OCI-LY1 (cell line): Measurements from ENCODE around the gene SRPRB.

Source experiments
- H2AFZ ChIP-seq: fragments of 200-600 bp; sonication (generic), shearing (Covaris generic); 2 replicates; pipeline ENCODE4 v1.6.0; 2014; ENCODE audit warnings: antibody characterized with exemption, mild to moderate bottlenecking, low read length
- H3F3A ChIP-seq: fragments of 200-600 bp; sonication (generic), shearing (Covaris generic); 2 replicates; pipeline ENCODE4 v1.6.0; 2014; ENCODE audit warnings: mild to moderate bottlenecking, antibody characterized with exemption, low read length, moderate library complexity; ENCODE audit not compliant: insufficient read depth
- H3K27ac ChIP-seq: fragments of 200-600 bp; sonication (generic); 2 replicates; pipeline ENCODE4 v1.5.1; 2014; ENCODE audit warnings: low read length, mixed run types, mild to moderate bottlenecking, low read depth; ENCODE audit not compliant: poor library complexity, severe bottlenecking
- H3K27me3 ChIP-seq: fragments of 200-600 bp; sonication (generic); 2 replicates; pipeline ENCODE4 v1.6.0; 2014; ENCODE audit warnings: antibody characterized with exemption, mild to moderate bottlenecking, low read length, moderate library complexity; ENCODE audit not compliant: insufficient read depth
- H3K36me3 ChIP-seq: fragments of 200-600 bp; sonication (generic); 2 replicates; pipeline ENCODE4 v1.6.1; 2014; ENCODE audit warnings: mild to moderate bottlenecking, antibody characterized with exemption, low read length, moderate library complexity, mixed read lengths; ENCODE audit not compliant: insufficient read depth
- H3K4me1 ChIP-seq: fragments of 200-600 bp; sonication (generic); 2 replicates; pipeline ENCODE4 v1.5.1; 2014; ENCODE audit warnings: mild to moderate bottlenecking, low read length, moderate library complexity; ENCODE audit not compliant: insufficient read depth, severe bottlenecking
- H3K4me2 ChIP-seq: fragments of 200-600 bp; sonication (generic), shearing (Covaris generic); 2 replicates; pipeline ENCODE4 v1.6.1; 2014; ENCODE audit warnings: low read length
- H3K4me3 ChIP-seq: fragments of 200-600 bp; sonication (generic); 2 replicates; pipeline ENCODE4 v1.5.1; 2014; ENCODE audit warnings: low read length, low read depth, mild to moderate bottlenecking, mixed read lengths; ENCODE audit not compliant: poor library complexity, severe bottlenecking
- H3K79me2 ChIP-seq: fragments of 200-600 bp; shearing (Covaris generic); 2 replicates; pipeline ENCODE4 v1.6.1; 2016; ENCODE audit warnings: mixed run types, low read length, mixed read lengths; ENCODE audit not compliant: insufficient read depth
- H3K9ac ChIP-seq: fragments of 200-600 bp; sonication (generic), shearing (Covaris generic); 2 replicates; pipeline ENCODE4 v1.6.1; 2014; ENCODE audit warnings: mild to moderate bottlenecking, low read length, mixed read lengths
- H3K9me2 ChIP-seq: fragments of 200-600 bp; sonication (generic), shearing (Covaris generic); 2 replicates; pipeline ENCODE4 v1.6.1; 2014; ENCODE audit warnings: low read depth, mild to moderate bottlenecking, low read length, mixed read lengths
- H3K9me3 ChIP-seq: fragments of 200-600 bp; shearing (Covaris generic); 2 replicates; pipeline ENCODE4 v1.6.1; 2014; ENCODE audit warnings: low read length, mixed read lengths
- H4K20me1 ChIP-seq: fragments of 200-600 bp; sonication (generic), shearing (Covaris generic); 2 replicates; pipeline ENCODE4 v1.6.0; 2016; ENCODE audit warnings: mild to moderate bottlenecking, low read length; ENCODE audit not compliant: insufficient read depth
- EZH2 ChIP-seq: fragments of 200-600 bp; sonication (generic), shearing (Covaris generic); IDR thresholded peaks from 2 replicates; pipeline ENCODE4 v1.8.0; 2017; ENCODE audit warnings: borderline replicate concordance, mixed run types, mild to moderate bottlenecking, antibody characterized with exemption, low read length, moderate library complexity, mixed read lengths
- TF ChIP-seq, protein P1 (sequence below): fragments of 200-600 bp; sonication (generic), shearing (Covaris generic); IDR thresholded peaks from 2 replicates; pipeline ENCODE4 v1.5.1; 2017; ENCODE audit warnings: mild to moderate bottlenecking, antibody characterized with exemption, low read length, moderate library complexity, mixed read lengths

Gene SRPRB

DNA sequence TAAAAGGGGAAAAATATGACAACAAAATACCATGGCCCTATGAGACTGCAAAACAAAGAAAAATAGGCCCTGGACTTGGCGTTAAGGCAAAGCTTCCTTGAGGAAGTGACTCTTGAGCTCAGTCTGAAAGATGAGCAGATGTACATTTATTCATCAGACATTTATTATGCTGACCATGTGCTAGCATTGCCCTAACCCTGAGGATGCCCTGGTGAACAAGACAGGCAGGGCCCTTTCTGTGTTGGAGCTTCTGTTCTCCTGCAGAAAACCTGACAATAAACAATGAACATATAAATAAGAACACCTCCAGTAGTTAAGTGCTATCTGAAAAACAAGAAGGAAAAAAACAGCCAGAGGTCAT lies 47.1 kb upstream of the SRPRB start:
- H3K9me2 ChIP-seq, result no peaks in the 10 kb centered on the region
- H3F3A ChIP-seq, result no peaks in the 10 kb centered on the region
- no peak overlapping the region for H3K27ac ChIP-seq
- H3K36me3 ChIP-seq, result no peaks in the 10 kb centered on the region
- no peaks in the 10 kb centered on the region for H3K79me2 ChIP-seq
- H3K9ac ChIP-seq, result no peak overlapping the region
- no peaks in the 10 kb centered on the region for H3K4me1 ChIP-seq
- no peak overlapping the region for H3K4me2 ChIP-seq
- no peak overlapping the region for H3K4me3 ChIP-seq
- TF ChIP-seq, protein P1, sequence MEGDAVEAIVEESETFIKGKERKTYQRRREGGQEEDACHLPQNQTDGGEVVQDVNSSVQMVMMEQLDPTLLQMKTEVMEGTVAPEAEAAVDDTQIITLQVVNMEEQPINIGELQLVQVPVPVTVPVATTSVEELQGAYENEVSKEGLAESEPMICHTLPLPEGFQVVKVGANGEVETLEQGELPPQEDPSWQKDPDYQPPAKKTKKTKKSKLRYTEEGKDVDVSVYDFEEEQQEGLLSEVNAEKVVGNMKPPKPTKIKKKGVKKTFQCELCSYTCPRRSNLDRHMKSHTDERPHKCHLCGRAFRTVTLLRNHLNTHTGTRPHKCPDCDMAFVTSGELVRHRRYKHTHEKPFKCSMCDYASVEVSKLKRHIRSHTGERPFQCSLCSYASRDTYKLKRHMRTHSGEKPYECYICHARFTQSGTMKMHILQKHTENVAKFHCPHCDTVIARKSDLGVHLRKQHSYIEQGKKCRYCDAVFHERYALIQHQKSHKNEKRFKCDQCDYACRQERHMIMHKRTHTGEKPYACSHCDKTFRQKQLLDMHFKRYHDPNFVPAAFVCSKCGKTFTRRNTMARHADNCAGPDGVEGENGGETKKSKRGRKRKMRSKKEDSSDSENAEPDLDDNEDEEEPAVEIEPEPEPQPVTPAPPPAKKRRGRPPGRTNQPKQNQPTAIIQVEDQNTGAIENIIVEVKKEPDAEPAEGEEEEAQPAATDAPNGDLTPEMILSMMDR, result no peak
- no peak for TF ChIP-seq EZH2
- no peaks in the 10 kb centered on the region for H3K9me3 ChIP-seq
- peaks cover 5% of the 10 kb centered on the region; the same call in 1 of the 2 replicates for H3K27me3 ChIP-seq
- H4K20me1 ChIP-seq, result no peaks in the 10 kb centered on the region
- H2AFZ ChIP-seq, result no peak overlapping the region

DNA sequence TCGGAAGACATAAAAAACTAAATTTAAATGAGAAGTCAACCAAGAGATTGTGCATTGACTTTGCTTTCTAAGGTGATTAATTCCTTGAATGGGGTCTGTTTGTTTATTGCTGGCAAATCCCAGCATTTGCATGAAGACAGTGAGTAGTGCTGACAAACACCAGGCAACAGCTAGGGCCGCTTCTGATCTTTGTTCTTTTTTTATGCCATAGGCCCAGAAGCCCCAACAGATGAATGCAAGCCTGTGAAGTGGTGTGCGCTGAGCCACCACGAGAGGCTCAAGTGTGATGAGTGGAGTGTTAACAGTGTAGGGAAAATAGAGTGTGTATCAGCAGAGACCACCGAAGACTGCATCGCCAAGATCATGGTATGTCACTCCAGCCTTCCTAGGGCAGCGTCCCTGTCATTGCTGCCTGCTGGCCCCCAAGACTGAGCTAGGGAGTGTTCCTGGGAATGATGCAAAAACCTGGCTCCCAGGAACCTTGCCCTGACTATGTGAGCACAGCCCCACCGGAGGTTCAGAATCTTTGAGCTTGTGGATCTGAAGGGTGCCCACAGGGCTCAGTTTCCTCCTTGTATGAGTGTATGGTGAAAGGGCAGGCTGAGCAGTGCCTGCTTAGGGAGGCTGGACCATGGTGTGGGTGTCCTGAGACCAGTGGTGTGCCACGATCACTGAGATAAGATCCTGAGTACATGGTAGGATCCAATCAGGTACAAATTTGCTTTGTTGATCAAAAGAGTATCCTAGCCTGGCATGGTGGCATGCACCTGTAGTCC lies 46.5 kb upstream of the SRPRB start:
- no peak overlapping the region for H3K4me2 ChIP-seq
- no peak overlapping the region for H3K4me3 ChIP-seq
- no peaks in the 10 kb centered on the region for H3K9me2 ChIP-seq
- no peak overlapping the region for H3K27ac ChIP-seq
- H3K9me3 ChIP-seq, result no peaks in the 10 kb centered on the region
- no peak overlapping the region for H2AFZ ChIP-seq
- H3K4me1 ChIP-seq, result no peaks in the 10 kb centered on the region
- no peaks in the 10 kb centered on the region for H3K79me2 ChIP-seq
- H3K27me3 ChIP-seq, result peaks cover 5% of the 10 kb centered on the region; the same call in 1 of the 2 replicates
- no peaks in the 10 kb centered on the region for H4K20me1 ChIP-seq
- TF ChIP-seq, protein P1, result no peak
- no peak for TF ChIP-seq EZH2
- H3F3A ChIP-seq, result no peaks in the 10 kb centered on the region
- no peak overlapping the region for H3K9ac ChIP-seq
- no peaks in the 10 kb centered on the region for H3K36me3 ChIP-seq

DNA sequence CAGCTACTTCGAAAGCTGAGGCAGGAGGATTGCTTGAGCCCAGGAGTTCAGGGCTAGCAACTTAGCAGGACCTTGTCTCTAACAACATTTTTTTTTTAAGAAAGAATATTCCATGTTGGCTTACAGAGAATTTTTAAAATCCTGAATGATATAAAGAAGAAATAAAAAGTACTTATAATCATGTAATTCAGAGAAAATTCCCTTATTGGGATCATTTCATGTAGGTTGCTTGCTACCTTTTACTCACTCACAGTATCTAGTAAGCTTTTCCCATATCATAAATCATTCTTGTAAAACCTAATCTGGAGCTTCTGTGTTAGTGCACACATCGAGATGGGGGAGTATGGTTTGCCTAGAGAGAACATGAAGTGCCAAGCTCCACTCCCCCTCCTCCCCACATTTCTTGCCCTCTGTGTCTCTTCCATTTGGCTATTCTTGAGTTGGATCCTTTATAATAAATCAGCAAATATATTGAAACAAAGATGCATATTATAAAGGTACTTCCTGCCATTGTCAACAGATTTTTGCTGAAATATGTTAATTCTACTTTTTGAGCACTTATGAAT lies 45.8 kb upstream of the SRPRB start:
- TF ChIP-seq, protein P1, result no peak
- TF ChIP-seq EZH2, result no peak
- Histone ChIP-seq H3K27me3 (peaks cover 5% of the 10 kb centered on the region; the same call in 1 of the 2 replicates), H4K20me1 (no peaks in the 10 kb centered on the region), H3K9ac (no peak overlapping the region), H3F3A (no peaks in the 10 kb centered on the region), H3K9me3 (no peaks in the 10 kb centered on the region), H3K79me2 (no peaks in the 10 kb centered on the region), H3K4me1 (no peaks in the 10 kb centered on the region), H3K4me3 (no peak overlapping the region), H3K27ac (no peak overlapping the region), H3K9me2 (no peaks in the 10 kb centered on the region), H3K4me2 (no peak overlapping the region), H2AFZ (no peak overlapping the region), H3K36me3 (no peaks in the 10 kb centered on the region)
